ENCODE measurements around the gene CENPF.

- TF ChIP-seq EZH2 (IDR thresholded peaks at IDR 0.05; ENCODE audit: borderline replicate concordance, low read depth, low read length, severe bottlenecking), result no peak
- no peak for TF ChIP-seq CTCF (IDR thresholded peaks at IDR 0.05; ENCODE audit: borderline replicate concordance, extremely low read depth, low read length, poor library complexity, severe bottlenecking)
Observed at GRCh38 chr1:214615109-214615508, 12.1 kb downstream of the CENPF start.
